ENCODE measurements around the gene POLR2F.

POLR2F gene

DNA sequence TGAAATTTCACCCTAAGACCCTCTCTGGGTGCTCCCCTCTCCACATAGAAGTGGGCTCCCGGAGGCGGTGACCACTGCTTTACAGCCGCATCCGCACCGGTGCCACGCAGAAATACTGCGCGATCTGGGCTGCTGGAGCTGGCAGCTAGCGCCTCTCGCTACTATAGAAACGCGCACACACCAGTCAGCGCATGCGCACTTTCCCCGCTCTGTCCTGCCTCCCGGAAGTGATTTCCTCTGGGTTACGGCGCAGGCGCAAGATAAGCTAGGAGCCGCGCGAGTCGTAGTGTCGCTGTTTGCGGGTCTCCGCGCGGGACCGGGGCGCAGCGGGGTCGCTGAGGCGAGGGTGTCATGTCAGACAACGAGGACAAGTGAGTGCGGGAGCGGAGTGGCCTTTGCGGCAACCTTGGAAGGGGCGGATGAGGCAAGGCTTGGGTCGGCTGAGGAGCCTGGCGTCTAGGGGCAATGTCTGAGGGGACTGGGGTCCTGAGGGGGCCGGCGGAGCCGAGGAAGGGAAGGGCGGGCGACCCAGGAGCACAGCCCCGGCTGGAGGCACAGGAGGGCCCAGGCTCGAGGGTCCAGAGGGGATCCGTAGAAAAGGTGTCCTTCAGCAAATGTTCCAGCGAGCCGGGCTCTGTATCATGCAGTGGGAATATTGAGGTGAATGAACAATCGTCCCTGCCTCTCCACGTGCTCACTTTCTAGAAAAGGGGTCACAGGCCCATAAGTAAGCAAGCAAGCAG lies at the start of gene POLR2F, which contains the start of gene C22orf23:
Gene POLR2F (plus strand): TSS at position 263 of the 743 bp plus-strand sequence. CDS start 89 bp downstream, at position 352.
Gene C22orf23 (minus strand): TSS at position 165 of the 743 bp plus-strand sequence. CDS start 452 bp downstream, outside the sequence.
- peak; percentile 90 to 92 (median 90) for DNase-seq

DNA sequence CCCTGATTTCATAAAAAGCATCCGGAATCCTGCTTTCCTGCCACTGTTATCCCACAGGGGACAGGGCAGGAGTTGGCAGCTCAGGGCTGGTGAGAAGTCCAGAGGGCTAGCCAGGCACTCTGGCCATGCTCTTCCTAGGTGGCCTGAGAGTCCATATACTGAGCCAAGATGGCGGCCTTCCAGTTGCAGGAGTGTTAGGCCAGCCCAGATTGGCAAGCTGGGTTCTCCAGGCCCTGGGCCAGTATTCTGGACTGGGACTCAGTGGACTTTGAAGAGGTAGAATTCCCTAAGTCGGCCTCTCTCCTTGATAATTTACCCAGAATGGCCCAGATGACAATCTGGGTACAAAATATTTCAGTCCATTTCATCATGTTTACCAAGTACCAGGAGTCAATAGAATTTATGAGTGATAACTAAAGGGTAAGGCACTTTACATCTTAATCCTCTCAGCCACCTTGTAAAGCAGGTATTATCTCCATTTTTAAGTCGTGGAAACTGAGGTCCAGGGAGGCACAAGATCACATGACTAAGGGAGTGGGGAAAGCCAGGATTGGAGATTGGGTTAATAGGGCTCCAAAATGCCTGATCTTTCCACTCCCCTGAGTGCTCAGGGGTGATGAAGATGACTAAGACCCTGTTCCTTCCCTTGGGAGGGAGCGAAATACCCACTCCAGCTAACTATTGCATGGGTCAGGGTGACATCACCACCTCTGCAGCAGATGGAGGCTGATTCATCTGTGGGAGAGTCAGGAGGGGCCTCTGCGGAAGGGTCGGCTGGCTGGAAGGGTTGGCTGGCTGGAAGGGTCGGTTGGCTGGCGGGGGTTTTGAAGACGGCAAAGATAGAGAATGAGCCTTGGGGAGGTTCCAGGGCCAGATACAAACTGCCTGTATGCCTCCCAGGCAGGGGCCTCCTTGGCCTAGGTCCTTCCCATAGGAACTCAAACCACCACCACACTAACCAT lies 48.6 kb upstream of the POLR2F start:
- no peak for DNase-seq

DNA sequence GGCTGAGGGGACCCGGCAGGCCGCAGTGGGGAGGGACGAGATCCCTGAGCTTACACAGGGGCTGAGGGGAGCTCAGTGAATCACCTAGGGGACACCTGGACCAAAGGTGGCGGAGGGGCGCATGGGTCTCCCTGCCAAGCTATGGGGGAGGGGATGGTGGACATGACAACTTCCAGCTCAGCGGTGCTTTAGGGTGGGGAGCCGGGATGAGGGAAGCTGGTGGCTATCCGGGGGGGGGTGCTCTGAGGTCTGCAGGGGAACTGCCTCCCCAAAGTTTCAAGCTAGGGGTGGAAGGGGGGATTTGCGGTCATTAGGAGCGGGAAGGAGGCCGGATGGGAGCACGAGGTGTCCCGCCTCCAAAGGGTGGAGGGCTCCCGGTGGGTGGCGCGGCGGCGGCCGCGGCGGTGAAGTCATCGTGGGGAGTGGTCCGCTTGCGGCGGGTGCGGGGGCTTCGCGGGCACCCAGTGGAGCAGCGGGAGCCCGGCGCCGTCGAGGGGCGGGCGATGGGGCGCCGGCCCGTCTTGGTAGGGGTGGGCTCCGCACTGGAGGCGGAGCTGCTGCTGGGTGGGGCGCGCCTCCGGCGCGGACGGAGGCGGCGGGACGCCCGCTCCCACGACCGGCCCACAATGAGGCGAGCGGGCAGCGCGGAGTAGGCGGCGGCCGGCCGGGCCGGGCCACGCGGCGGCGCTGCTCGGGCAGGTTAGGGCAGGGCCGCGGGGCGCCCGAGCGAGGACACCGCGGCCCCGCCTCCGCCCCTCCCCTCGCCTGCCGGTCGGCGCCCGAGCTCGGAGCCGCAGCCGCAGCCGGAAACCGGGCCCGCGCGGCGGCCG lies 47.8 kb upstream of the POLR2F start, which contains the start of gene MICALL1:
Gene MICALL1 (plus strand): TSS at position 764 of the 830 bp plus-strand sequence. CDS start 126 bp downstream, outside the sequence.
- peak in 3 of 4 experiments; percentile 17 to 55 (median 49) for DNase-seq

DNA sequence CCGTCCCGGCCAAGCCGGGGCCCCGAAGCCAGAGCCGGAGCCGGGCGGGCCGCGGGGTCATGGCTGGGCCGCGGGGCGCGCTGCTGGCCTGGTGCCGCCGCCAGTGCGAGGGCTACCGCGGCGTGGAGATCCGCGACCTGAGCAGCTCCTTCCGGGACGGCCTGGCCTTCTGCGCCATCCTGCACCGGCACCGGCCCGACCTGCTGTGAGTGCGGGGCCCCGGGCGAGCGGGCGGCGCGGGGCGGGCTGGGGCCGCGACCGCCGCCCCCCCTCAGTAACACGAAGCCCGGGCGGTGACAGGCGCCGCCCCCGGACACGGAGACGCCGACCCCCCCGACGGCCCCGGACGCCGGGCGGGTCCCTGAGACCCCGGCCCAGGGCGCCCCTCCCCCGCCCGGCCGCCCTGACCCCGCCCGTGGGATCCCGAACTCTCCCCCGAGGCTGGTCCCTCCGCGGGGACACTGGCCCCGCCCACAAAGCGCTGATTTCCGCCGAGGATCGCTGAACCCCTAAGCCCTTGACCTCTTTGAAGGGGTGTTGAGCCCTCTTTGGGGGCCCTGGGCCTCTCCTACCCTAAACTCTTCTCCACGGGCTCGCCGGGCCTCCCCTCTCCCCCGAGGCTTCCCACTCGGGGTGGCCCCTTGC lies 47.0 kb upstream of the POLR2F start:
- no peak for DNase-seq

GRCh38 chr22:37907036-37907954 lies 46.2 kb upstream of the POLR2F start:
- DNase-seq = no peak

- DNase-seq = no peak
Measured at GRCh38 chr22:37909766-37910165, 43.7 kb upstream of the POLR2F start.

- no peak for DNase-seq
Measured at GRCh38 chr22:37910890-37911672, 42.4 kb upstream of the POLR2F start.

- DNase-seq = no peak
Measured at GRCh38 chr22:37911697-37912096, 41.8 kb upstream of the POLR2F start.

DNA sequence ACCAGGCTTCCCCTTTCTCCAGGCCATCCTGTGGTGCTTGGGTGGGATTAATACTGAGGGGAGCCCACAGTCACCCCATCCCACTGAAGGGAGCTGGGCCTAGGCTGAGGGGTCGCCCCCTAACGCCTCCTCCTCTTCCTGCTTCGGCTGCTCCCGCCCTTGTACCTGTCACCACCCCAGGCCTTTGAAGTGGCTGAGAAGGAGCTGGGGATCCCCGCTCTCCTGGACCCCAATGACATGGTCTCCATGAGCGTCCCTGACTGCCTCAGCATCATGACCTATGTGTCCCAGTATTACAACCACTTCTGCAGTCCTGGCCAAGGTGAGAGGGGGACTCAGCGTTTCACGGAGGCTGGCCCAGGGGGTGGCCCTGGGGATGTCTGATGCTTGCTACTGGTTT lies 41.3 kb upstream of the POLR2F start:
- no peak for DNase-seq

DNA sequence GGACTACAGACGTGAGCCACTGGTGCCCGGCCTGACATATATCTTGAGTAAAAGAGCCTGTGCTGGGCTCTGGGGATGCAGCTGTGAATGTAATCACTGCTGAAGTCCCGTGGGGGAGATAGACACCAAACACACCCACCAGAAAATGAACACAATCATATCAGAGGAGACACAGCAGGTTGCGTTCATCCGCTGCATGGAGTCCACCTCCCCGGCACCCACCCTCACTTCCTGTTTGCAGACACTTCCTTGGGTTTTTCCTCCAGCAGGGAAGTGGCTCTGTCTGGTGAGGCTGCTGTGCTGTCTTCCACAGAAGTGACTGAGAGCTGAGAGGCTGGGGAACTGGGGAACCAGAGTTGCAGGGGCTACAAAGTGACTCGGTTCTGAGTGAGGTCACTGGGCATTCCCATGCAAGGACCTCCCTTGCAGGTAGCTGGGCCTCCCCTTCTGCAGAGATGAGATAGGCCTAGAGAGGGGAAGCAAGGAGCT lies 40.2 kb upstream of the POLR2F start:
- DNase-seq = no peak

- DNase-seq = no peak
Measured at GRCh38 chr22:37916311-37916710, 37.2 kb upstream of the POLR2F start.

- no peak for DNase-seq
Measured at GRCh38 chr22:37917874-37918548, 35.5 kb upstream of the POLR2F start.

DNA sequence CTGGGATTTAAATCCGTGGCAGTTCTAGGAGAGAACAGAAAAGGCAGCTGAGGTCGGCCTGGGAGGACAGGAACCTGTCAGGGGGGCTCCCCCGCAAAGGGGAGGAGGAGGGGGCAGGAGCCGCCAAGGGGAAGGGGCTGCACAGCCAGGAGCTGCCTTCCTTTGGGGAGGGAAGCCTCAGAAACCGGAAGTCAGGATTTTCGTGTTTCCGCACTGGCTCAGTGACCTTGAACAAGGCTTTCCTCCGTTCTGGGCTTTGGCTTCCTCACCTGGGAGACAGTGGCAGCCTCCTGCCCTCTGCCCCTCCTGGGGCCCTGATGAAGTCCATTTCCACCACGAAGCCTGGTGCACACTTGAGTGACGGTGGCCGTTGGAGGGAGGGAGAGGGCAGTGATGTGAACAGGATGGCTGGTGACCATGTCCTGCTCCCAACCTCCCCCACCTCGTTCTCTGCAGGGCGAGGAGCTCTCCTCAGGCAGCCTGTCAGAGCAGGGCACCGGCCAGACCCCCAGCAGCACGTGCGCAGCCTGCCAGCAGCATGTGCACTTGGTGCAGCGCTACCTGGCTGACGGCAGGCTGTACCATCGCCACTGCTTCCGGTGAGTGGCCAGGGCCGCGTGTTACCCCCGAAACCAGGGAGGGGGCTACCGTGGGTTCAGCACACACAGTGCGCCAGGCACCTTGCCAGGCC lies 34.8 kb upstream of the POLR2F start:
- DNase-seq = no peak

GRCh38 chr22:37920126-37920525 lies 33.4 kb upstream of the POLR2F start:
- DNase-seq = no peak

DNA sequence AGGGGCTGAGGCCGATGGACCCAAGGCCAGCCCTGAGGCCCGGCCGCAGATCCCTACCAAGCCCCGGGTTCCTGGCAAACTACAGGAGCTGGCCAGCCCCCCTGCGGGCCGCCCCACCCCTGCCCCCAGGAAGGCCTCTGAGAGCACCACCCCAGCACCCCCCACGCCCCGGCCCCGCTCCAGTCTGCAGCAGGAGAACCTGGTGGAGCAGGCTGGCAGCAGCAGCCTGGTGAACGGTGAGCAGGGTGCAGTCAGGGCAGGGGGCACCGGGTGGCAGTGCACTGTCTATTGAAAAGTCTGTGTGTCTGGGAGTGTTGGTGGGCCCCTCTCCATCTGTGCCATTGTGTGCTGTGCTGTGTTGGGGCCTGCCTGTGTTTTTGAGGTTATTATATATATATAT lies 31.3 kb upstream of the POLR2F start:
- DNase-seq = no peak

DNA sequence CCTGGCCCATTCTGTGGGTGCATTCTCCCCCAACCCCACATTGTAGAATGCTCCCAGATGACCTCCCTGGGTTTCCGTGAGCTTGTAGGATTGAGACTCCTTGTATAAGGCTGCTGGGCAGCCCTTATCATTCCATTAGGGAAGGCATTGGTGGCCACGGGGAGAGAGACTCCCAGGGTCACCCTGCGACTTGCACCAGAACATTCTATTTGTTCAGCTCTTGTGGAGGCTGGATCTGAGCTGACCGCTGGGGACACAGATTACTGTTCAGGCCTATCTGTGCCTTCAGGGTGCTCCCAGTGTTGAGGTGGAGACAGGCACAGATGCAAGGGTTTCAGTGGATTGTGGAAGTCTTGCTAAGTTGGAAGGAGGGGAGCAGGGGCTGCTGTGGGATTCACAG lies 29.6 kb upstream of the POLR2F start:
- DNase-seq = no peak

DNA sequence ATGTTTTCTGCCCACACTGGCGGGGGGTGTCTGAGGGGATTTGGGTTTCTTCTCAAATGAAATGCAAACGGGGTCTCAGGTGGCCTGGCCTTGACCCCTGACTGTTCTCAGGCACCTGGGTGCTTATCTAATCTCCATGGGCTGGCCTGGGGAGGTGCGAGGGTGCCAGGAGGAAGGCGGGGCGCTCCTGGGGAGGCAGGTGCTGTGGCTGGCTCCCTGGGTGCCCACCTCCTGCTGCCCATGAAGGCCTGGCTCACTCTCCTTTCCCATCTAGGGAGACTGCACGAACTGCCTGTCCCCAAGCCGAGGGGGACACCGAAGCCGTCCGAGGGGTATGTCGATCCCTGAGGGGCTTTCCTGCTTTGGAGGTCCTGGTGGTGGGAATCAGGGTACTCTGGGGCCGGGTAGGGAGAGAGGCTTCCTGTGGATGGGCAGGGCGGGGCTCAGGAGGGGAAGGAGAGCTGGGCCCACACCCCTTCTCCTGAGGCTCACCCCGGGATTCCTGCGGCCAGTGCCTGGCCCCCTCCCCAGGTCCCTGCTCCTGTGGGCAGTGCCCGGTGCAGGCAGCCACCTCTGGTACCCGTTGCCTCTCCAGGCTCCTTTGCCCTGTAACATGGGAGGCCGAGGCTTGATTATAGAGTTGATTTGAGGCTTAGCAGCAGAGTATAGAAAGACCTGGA lies 29.0 kb upstream of the POLR2F start:
- no peak for DNase-seq

DNA sequence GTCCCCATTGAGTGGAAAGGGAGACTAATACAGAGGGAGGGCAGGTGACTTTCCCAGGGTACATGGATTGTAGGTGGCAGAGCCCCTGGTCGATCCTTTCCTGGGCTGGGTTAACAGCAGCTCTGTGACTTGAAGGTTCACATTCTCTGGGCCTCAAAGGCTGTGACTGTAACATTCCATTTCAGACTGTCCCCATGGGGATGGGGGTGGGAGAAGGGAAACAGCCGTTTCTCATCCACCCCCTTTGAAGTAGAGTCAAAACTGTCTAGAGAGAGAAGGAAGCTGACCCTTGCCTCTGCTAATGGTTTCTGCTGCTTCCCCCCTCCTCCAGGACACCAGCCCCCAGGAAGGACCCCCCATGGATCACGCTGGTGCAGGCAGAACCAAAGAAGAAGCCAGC lies 28.2 kb upstream of the POLR2F start:
- no peak for DNase-seq
